T-helper 1 cell treated with Interleukin-12 subunit alpha and Interleukin-12 subunit beta and Interleukin-4 antibody, amounts not matched to agents 30 ng/mL and 1 ng/mL, for 36 hours (primary cell): ENCODE data around the gene GRID2IP. TPM values are rescaled to one million over a fixed set of nuclear protein-coding genes. Genes with fewer than 3 reads are reported as not detected.

Experiments
- intact Hi-C: fragments of 100-400 bp; cut with micrococcal nuclease; formaldehyde crosslinking; loops from one replicate; pipeline ENCODE4 v1.15.1; 2024
- total RNA-seq: library from RNA; stranded (reverse); gene quantifications from 2 replicates; pipeline ENCODE4 v1.2.3, GENCODE V29; 2022

GRID2IP gene
- total RNA-seq, 1 donor from 2014 or later, result 0.10 TPM

DNA sequence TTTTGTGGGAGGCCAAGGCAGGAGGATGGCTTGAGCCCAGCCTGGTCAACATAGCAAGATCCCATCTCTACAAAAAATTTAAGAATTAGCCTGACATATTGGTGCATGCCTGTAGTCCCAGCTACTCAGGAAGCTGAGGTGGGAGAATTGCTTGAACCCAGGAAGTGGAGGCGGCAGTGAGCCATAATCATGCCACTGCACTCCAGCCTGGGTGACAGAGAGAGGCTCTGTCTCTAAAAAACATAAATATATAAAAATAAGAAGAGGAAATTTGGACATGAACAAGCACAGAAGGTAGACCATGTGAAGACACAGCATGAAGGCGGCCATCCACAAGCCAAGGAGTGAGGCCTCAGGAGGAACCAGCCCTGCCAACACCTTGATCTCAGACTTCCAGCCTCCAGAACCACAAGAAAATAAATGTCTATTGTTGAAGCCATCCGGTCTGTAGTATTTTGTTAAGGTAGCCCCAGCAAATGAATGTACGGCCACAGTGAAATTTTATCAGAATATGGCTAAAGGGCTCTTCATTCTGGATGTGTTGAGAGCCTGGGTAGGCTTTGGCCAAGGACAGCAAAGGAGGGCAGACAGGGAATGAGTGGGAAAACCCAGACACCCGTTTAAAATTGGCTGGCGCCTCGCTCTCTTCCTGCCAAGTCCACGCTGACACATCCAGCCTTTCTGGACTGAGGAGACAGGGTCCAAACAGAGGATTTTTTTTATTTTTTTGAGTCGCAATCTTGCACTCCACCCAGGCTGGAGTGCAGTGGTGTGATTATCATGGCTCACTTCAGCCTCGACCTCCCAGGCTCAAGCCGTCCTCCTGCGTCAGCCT, 12.9 kb upstream of the GRID2IP start:
- intact Hi-C loops, result no loop called here

DNA sequence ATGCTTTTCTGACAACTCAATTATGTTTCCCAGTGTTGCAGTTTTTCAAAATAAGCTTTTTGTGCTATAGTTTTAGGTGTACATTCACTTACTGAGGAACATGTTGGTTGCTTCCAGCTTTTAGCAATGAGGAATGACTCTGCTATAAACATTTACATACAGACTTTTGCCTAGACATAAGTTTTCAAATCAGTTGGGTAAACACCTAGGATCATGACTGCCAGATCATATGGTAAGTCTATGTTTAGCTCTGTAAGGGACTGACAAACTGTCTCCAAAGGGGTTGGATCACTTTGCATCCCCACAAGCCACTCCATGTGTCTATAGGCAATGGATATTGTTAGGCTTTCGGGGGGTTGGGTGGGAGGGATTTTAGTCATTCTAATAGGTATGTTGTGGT, 10.8 kb upstream of the GRID2IP start:
- intact Hi-C loops, result no loop called here

- intact Hi-C loops, result loop anchor here (1.0 kb wide), 1 partner anchor 44 kb away; no protein-coding TSS in a partner anchor
Measured at GRCh38 chr7:6559896-6560295, 8.6 kb upstream of the GRID2IP start.

- intact Hi-C loops, result loop anchor here (1.0 kb wide), 1 partner anchor 43 kb away; no protein-coding TSS in a partner anchor
Measured at GRCh38 chr7:6558837-6559236, 7.6 kb upstream of the GRID2IP start.

- intact Hi-C loops, result no loop called here
Measured at GRCh38 chr7:6556196-6556595, 4.9 kb upstream of the GRID2IP start.

DNA sequence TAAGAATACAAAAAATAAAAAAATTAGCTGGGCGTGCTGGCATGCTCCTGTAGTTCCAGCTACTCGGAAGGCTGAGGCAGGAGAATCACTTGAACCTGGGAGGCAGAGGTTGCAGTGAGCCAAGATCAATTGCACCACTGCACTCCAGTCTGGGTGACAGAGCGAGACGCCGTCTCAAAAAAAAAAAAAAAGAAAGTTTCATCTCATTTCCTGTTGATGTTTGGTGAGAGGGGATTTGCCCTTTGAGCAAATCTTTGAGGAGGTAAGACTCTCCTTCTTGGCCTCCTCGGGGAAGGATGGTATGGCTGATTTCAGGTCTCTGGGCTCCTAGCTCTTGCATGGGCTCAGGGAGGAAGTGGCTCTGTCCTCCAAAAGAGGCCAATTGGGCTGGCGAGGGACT, 3.6 kb upstream of the GRID2IP start:
- intact Hi-C loops, result no loop called here

DNA sequence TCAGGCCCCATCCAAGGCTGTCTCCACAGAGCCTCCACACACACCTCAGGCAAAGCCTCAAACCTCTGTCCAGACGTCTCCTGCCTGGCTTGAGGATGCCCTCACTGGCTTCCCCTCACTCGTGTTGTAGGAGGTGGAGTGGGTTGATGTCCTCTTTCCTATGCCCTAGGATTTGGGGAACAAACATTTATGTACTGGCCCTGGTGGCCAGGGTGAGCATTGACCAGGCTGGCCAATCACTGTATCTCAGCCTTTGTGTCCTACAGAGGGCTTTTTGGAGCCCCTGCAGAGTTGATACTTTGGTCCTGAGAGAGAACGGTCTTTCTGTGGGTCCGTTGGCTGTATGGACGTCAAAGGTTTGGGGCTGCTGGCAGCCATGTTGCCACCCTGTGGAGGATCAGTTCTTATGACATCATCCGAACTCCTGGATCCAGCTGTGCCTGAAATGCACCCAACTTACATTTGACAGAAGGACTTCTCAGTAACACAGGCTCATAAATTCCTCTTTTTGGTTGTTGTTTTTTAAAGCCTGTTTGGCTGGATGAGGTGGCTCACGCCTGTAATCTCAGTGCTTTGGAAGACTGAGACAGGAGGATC, 2.3 kb upstream of the GRID2IP start:
- intact Hi-C loops, result no loop called here

- intact Hi-C loops, result no loop called here
Measured at GRCh38 chr7:6547400-6547799, 3.9 kb downstream of the GRID2IP start.

DNA sequence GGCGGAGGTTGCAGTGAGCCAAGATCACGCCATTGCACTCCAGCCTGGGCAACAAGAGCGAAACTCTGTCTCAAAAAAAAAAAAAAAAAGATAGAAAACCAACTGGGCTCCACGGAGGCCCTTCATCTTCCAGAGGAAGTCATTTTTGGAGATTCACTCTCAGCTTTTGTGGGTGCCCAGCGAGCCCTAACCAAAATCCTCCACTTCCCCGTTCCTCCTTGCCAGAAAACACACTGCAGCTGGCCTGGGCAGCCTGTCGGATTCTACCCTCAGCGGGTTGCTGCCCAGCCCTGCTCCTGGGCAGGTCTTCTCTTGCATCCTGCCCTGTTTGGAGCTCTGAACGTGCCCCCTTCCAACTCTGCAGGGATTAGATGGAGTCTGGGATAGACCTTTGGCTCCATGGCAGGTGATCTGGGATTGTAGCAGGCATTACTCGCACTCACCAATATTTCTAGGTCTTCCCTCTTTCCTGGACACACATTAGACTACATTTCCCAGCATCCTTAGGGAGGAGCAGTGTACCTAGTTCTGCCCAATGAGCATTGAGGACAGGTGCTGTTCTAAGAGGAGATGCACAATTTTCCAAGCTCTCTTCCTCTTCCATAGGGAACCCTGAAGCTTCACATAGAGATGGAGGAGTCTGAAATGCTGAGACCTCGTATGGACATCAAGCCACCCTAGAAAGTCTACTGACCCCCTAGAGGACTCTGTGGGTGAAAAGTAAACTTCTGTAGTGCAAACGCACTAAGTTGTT, 4.6 kb downstream of the GRID2IP start:
- intact Hi-C loops, result no loop called here

- intact Hi-C loops, result no loop called here
Measured at GRCh38 chr7:6545398-6546126, 5.7 kb downstream of the GRID2IP start.

DNA sequence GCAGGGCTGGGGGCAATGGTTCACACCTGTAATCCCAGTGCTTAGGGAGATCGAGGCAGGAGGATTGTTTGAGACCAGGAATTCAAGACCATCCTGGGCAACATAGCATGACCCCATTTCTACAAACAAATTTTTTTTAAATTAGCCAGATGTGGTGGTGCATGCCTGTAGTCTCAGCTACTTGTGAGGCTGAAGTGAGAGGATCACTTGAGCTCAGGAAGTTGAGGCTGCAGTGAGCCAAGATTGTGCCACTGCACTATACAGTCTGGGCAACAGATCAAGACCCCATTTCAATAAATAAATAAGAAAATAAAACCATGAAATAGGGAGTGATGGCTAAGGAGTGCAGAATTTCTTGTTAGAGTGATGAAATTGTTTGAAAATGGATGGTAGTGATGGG, 8.9 kb downstream of the GRID2IP start:
- intact Hi-C loops, result no loop called here

DNA sequence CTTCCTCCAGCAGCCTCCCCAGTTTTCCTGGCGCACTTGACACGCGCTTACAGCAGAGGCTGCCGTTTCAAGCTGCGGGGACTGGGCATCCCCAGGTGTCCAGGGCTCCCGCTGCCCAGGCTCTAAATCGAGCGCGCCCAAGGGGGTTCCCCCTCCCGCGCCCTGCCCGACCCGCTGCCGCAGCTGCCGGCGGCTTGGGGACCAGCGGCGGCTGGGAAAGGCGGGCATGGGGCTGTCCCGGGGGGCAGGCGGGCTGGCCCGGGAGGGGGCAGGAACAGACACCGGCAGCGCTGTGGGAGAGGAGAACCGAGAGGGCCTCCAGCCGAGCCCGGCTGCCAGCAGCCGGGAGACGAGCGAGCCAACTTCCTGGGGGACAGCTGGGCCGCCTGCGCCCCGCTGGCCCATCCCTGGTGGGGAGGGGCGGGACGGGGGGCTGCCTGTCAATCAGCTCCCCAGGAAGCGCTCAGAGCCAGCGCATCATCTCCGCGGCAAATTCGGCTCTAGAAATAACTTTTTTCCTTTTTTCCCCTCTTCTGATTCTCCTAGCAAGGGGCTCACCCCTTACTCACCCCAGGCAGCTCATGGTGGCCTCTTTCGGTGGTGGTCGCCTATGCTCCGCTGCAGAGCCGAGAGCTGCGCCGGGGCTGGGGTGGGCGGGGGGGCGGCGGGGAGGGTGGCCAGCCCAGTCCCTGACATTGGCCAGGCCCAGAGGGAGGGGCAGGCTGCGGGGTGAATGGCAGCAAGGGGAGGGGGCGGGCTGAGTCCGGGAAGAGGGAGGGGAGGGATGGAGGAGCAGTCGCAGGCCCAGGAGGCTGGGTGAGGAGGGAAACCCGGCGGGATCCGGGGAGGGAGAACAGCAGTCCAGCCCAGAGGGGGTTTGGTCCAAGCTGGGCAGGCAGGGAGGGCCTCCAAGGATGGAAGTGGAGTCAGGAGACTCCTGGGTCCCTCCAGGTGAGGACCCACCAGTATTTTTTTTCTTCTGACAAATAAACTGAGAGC, 14.7 kb downstream of the GRID2IP start:
- intact Hi-C loops, result no loop called here

- intact Hi-C loops, result no loop called here
Measured at GRCh38 chr7:6533893-6534495, 17.3 kb downstream of the GRID2IP start.

GRCh38 chr7:6532516-6532915, 18.7 kb downstream of the GRID2IP start:
- intact Hi-C loops, result no loop called here

GRCh38 chr7:6531492-6532279, 19.6 kb downstream of the GRID2IP start:
- intact Hi-C loops, result no loop called here

DNA sequence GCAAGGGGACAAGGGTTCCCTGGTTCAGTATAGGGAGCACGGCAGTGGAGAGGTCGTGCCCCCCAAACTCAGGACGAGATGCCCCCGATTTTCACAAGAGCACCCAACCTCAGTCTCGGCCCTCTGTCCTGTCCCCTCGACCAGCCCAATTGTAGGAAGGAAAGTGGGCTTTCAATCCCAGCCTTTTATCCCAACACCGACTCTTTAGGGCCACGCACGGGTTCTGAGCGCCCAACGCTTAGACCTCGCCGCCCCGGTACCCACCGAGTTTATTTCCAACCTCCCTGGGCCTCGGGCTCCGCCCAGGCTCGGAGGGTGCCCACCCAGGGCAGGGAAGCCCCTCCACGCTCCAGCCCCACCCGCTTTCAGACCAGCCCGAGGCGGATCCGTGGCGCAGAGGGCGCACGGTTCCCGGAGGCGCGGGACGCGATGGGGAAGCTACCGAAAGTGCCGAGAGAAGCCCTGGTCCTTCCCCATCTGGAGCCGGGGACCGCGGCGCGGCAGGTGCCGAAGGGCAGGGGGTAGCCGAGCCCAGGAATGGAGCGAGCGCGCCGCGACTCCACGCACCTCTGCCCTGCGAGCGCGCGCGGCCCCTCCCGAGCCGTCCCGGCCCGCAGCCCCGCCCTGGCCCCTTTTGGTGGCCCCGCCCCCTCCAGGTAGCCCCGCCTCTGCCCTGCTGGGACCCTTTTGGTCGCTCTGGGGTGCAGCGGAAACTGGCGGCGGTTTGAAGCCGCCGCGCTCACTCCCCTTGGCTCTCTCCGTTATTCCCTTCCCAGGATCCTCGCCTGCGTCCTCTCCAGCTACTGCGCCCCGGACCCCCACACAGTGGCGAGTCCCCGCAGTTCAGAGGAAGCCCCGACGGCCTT, 20.4 kb downstream of the GRID2IP start:
- intact Hi-C loops, result no loop called here

- intact Hi-C loops, result no loop called here
Measured at GRCh38 chr7:6529643-6530042, 21.6 kb downstream of the GRID2IP start.
